ENCODE results near the gene LAPTM5. TPM values are rescaled to one million over a fixed set of nuclear protein-coding genes. Genes with fewer than 3 reads are reported as not detected.

The LAPTM5 gene
- polyA plus RNA-seq, 3 donors = 1,019 to 1,669 (median 1,153) TPM

DNA sequence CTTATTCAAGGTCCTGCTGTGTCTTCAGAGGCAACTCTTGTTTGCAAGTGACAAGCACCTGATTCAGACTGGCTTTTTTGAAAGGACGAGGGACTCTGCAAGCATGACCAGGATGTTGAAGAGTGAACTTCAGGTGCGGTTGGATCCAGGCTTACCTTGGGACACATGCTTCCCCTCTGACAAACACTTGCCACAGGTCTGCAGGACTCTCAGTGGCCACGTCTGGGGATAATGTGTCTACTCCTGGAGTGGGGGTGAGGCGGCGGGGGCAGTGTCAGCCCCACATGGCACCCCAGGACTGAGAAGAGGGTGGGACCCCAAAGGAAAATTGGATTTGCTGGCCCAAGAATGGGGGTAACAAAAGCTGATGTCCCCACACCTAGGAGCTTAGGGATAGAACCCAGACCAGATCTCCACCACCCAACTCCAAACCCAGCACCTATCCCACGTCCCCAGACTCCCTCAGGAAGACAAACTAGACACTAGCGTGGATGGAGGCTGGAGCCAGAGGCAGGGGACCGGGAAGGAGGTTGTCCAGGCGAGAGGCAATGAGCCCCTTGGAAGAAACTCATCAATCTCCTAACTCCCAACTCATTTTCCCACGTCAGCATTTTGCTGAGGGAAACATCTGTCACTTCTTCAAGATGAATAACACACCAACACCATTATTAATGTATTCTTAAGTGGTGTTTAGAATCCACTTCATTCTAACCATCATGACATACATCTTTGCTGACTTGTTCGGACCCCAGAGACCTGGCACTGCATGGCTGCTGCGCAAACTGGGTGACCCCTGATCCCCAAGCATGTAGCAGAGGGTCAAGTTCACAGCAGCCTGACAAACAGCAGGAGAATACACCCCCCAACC, 32.0 kb upstream of the LAPTM5 start:
- Histone ChIP-seq H4K20me1 (ENCODE audit: insufficient read depth, low read length) (no peaks in the 10 kb centered on the region), H3K4me3 (replicated peaks in 1 of 3; ENCODE audit: low read depth in 2 of 3, low read length in 3 of 3) (no peak overlapping the region), H3K36me3 (replicated peaks in 1 of 2; ENCODE audit: control insufficient read depth in 1 of 2, insufficient read depth in 2 of 2, low read length in 2 of 2) (no peaks in the 10 kb centered on the region), H3K79me2 (ENCODE audit: insufficient read depth, low read length) (no peaks in the 10 kb centered on the region), H3K9ac (ENCODE audit: insufficient read depth, low read length, poor library complexity, severe bottlenecking) (no peak overlapping the region), H2AFZ (ENCODE audit: insufficient read depth, low read depth, low read length, poor library complexity, severe bottlenecking) (no peak overlapping the region), H3K27me3 (ENCODE audit: control insufficient read depth in 2 of 2, insufficient read depth in 2 of 2, low read length in 2 of 2) (peaks cover 0 to 6% of the 10 kb centered on the region in 2 donors), H3K4me1 (ENCODE audit: control insufficient read depth in 1 of 2, insufficient read depth in 2 of 2, low read length in 2 of 2) (peaks cover 18 to 30% of the 10 kb centered on the region in 2 donors), H3K27ac (ENCODE audit: low read depth in 1 of 2, low read length in 2 of 2) (no peak overlapping the region), H3K9me3 (replicated peaks in 1 of 2; ENCODE audit: control insufficient read depth in 1 of 2, insufficient read depth in 1 of 2, low read length in 2 of 2) (peaks cover 0 to 5% of the 10 kb centered on the region in 2 donors), H3K4me2 (replicated peaks; ENCODE audit: extremely low read depth, low read length, poor library complexity, severe bottlenecking) (no peak overlapping the region)
- Mint-ChIP-seq H3K27me3 (ENCODE audit: low read depth in 3 of 3) (peaks cover 18 to 33% (median 21%) of the 10 kb centered on the region in 3 donors), H3K4me3 (no peak overlapping the region), H3K4me1 (peaks cover 21% of the 10 kb centered on the region), H3K9me3 (peaks cover 0 to 5% (median 2%) of the 10 kb centered on the region in 7 donors), H3K27ac (peak overlapping the region in 1 of 7 donors; percentile 40), H3K36me3 (no peaks in the 10 kb centered on the region)
- TF ChIP-seq, protein P1, sequence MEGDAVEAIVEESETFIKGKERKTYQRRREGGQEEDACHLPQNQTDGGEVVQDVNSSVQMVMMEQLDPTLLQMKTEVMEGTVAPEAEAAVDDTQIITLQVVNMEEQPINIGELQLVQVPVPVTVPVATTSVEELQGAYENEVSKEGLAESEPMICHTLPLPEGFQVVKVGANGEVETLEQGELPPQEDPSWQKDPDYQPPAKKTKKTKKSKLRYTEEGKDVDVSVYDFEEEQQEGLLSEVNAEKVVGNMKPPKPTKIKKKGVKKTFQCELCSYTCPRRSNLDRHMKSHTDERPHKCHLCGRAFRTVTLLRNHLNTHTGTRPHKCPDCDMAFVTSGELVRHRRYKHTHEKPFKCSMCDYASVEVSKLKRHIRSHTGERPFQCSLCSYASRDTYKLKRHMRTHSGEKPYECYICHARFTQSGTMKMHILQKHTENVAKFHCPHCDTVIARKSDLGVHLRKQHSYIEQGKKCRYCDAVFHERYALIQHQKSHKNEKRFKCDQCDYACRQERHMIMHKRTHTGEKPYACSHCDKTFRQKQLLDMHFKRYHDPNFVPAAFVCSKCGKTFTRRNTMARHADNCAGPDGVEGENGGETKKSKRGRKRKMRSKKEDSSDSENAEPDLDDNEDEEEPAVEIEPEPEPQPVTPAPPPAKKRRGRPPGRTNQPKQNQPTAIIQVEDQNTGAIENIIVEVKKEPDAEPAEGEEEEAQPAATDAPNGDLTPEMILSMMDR (IDR thresholded peaks at IDR 0.05) = no peak
- WGBS (ENCODE audit: insufficient coverage) = 93% methylated on average over 3 of the region's 12 CpGs
- DNase-seq = no peak
- intact Hi-C loops (cut with micrococcal nuclease) = no loop called here

DNA sequence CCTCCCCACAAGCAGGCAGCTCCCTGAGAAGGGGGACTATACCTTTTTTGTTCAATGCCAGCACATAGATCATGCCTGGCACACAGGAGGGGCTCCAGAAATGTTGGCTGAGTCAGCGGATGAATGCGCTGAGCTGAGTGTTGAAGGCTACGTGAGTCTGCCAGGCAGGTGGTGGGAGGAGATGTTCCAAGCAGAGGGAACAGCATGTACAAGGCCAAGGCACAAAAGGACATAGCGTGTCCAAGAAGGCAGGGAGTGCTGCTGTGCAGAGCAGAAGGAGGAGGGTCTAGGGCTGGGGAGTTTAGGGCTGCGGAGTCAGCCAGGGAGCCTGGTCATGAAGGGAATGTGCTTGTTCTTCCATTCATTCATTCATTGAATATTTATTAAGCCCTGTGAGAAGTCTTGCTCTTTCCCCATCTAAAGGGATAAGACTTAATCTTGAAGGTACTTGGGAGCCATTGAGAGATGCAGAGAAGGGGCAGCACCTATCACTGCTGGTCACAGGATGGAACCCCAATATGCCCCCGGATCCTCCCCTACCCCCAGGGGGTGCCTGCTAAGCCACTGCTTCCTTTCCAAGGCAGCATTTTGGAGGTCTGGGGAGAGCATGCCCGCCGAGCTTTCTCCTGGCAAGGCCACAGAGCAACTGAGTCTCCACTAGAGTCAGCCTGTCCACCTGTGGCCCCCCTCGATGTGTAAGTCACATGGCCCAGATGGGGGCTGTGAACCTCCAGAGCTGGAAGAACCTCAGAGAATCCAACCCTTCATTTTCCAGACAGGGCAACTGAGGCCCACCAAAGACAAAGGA, 31.2 kb upstream of the LAPTM5 start:
- H3K27me3 Mint-ChIP-seq (ENCODE audit: low read depth in 3 of 3) = peaks cover 18 to 33% (median 20%) of the 10 kb centered on the region in 3 donors
- 86% methylated on average over 7 of the region's 9 CpGs for WGBS (ENCODE audit: insufficient coverage)

More for the DNA sequence above, 31.2 kb upstream of the LAPTM5 start:
- H3K79me2 ChIP-seq (ENCODE audit: insufficient read depth, low read length) = no peaks in the 10 kb centered on the region
- peaks cover 0 to 5% of the 10 kb centered on the region in 2 donors for H3K9me3 ChIP-seq (replicated peaks in 1 of 2; ENCODE audit: control insufficient read depth in 1 of 2, insufficient read depth in 1 of 2, low read length in 2 of 2)
- Mint-ChIP-seq H3K36me3 (no peaks in the 10 kb centered on the region), H3K4me1 (peaks cover 29% of the 10 kb centered on the region), H3K27ac (no peak overlapping the region), H3K9me3 (peaks cover 0 to 5% (median 2%) of the 10 kb centered on the region in 7 donors), H3K4me3 (no peak overlapping the region)
- no peak overlapping the region for H3K4me3 ChIP-seq (replicated peaks in 1 of 3; ENCODE audit: low read depth in 2 of 3, low read length in 3 of 3)
- H2AFZ ChIP-seq (ENCODE audit: insufficient read depth, low read depth, low read length, poor library complexity, severe bottlenecking) = no peak overlapping the region
- TF ChIP-seq, protein P1 (IDR thresholded peaks at IDR 0.05) = no peak
- H4K20me1 ChIP-seq (ENCODE audit: insufficient read depth, low read length) = no peaks in the 10 kb centered on the region
- H3K27me3 ChIP-seq (ENCODE audit: control insufficient read depth in 2 of 2, insufficient read depth in 2 of 2, low read length in 2 of 2) = peaks cover 0 to 4% of the 10 kb centered on the region in 2 donors
- no peak overlapping the region for H3K27ac ChIP-seq (ENCODE audit: low read depth in 1 of 2, low read length in 2 of 2)
- no peak for DNase-seq
- intact Hi-C loops (cut with micrococcal nuclease) = no loop called here
- no peaks in the 10 kb centered on the region for H3K36me3 ChIP-seq (replicated peaks in 1 of 2; ENCODE audit: control insufficient read depth in 1 of 2, insufficient read depth in 2 of 2, low read length in 2 of 2)
- no peak overlapping the region for H3K4me2 ChIP-seq (replicated peaks; ENCODE audit: extremely low read depth, low read length, poor library complexity, severe bottlenecking)
- H3K4me1 ChIP-seq (ENCODE audit: control insufficient read depth in 1 of 2, insufficient read depth in 2 of 2, low read length in 2 of 2) = peaks cover 26 to 38% of the 10 kb centered on the region in 2 donors
- no peak overlapping the region for H3K9ac ChIP-seq (ENCODE audit: insufficient read depth, low read length, poor library complexity, severe bottlenecking)
